Nephron (organoid): ENCODE data around the gene CENPU.

Source experiments
- H3K27ac Mint-ChIP-seq, 3 experiments: 2 replicates each; pipeline ENCODE4 v1.8.0; 2020; ENCODE audit warnings: mixed read lengths in 3 of 3, mild to moderate bottlenecking in 2 of 3, moderate library complexity in 1 of 3
- H3K27me3 Mint-ChIP-seq: 2 replicates; pipeline ENCODE4 v1.8.0; 2021; ENCODE audit warnings: low read depth, mild to moderate bottlenecking, moderate library complexity, mixed read lengths
- H3K36me3 Mint-ChIP-seq: 2 replicates; pipeline ENCODE4 v1.8.0; 2020; ENCODE audit warnings: low read depth, mixed read lengths
- H3K4me1 Mint-ChIP-seq: 2 replicates; pipeline ENCODE4 v1.8.0; 2020; ENCODE audit warnings: mixed read lengths
- H3K4me3 Mint-ChIP-seq, 3 experiments: 2 replicates each; pipeline ENCODE4 v1.8.0; 2020; ENCODE audit warnings: mild to moderate bottlenecking in 3 of 3, mixed read lengths in 3 of 3, moderate library complexity in 2 of 3
- H3K9me3 Mint-ChIP-seq: 2 replicates; pipeline ENCODE4 v1.8.0; 2020; ENCODE audit warnings: mixed read lengths
- CTCF ChIP-seq, 3 experiments: fragments of 200-600 bp; sonication (generic); IDR thresholded peaks; one replicate each; pipeline ENCODE4 v1.5.0; 2021; ENCODE audit warnings: antibody characterized with exemption in 3 of 3; ENCODE audit not compliant: unreplicated experiment in 3 of 3

Gene CENPU

GRCh38 chr4:184715526-184715925 is 18.4 kb downstream of the CENPU start:
- Mint-ChIP-seq H3K36me3 (peaks cover 57% of the 10 kb centered on the region), H3K27me3 (no peaks in the 10 kb centered on the region), H3K9me3 (peaks cover 5% of the 10 kb centered on the region), H3K4me1 (peaks cover 6% of the 10 kb centered on the region), H3K27ac (no peak overlapping the region), H3K4me3 (no peak overlapping the region)
- TF ChIP-seq CTCF (IDR thresholded peaks at IDR 0.05; ENCODE audit: unreplicated experiment in 3 of 3): no peak

GRCh38 chr4:184713887-184714286 is 20.0 kb downstream of the CENPU start:
- Mint-ChIP-seq H3K4me3 (no peak overlapping the region), H3K4me1 (peaks cover 6% of the 10 kb centered on the region), H3K9me3 (peaks cover 5% of the 10 kb centered on the region), H3K27me3 (no peaks in the 10 kb centered on the region), H3K27ac (no peak overlapping the region), H3K36me3 (peaks cover 58% of the 10 kb centered on the region)
- no peak for TF ChIP-seq CTCF (IDR thresholded peaks at IDR 0.05; ENCODE audit: unreplicated experiment in 3 of 3)

GRCh38 chr4:184712322-184712721 is 21.6 kb downstream of the CENPU start:
- H3K4me1 Mint-ChIP-seq: no peaks in the 10 kb centered on the region
- H3K9me3 Mint-ChIP-seq: peaks cover 6% of the 10 kb centered on the region
- no peak for TF ChIP-seq CTCF (IDR thresholded peaks at IDR 0.05; ENCODE audit: unreplicated experiment in 3 of 3)
- peaks cover 65% of the 10 kb centered on the region for H3K36me3 Mint-ChIP-seq
- no peaks in the 10 kb centered on the region for H3K27me3 Mint-ChIP-seq
- no peak overlapping the region for H3K4me3 Mint-ChIP-seq
- no peak overlapping the region for H3K27ac Mint-ChIP-seq

GRCh38 chr4:184706453-184706852 is 27.4 kb downstream of the CENPU start:
- no peaks in the 10 kb centered on the region for H3K4me1 Mint-ChIP-seq
- H3K27me3 Mint-ChIP-seq: no peaks in the 10 kb centered on the region
- no peak for TF ChIP-seq CTCF (IDR thresholded peaks at IDR 0.05; ENCODE audit: unreplicated experiment in 3 of 3)

GRCh38 chr4:184705692-184706091 is 28.2 kb downstream of the CENPU start:
- Mint-ChIP-seq H3K27ac (no peak overlapping the region), H3K4me3 (no peak overlapping the region), H3K36me3 (peaks cover 65% of the 10 kb centered on the region), H3K4me1 (no peaks in the 10 kb centered on the region), H3K27me3 (no peaks in the 10 kb centered on the region), H3K9me3 (peaks cover 6% of the 10 kb centered on the region)
- TF ChIP-seq CTCF (IDR thresholded peaks at IDR 0.05; ENCODE audit: unreplicated experiment in 3 of 3): no peak

More at GRCh38 chr4:184706453-184706852, 27.4 kb downstream of the CENPU start:
- no peak overlapping the region for H3K27ac Mint-ChIP-seq
- H3K4me3 Mint-ChIP-seq: no peak overlapping the region
- H3K9me3 Mint-ChIP-seq: peaks cover 6% of the 10 kb centered on the region
- peaks cover 64% of the 10 kb centered on the region for H3K36me3 Mint-ChIP-seq

GRCh38 chr4:184702114-184702513 is 31.8 kb downstream of the CENPU start:
- Mint-ChIP-seq H3K27me3 (no peaks in the 10 kb centered on the region), H3K4me1 (peaks cover 5% of the 10 kb centered on the region), H3K36me3 (peaks cover 41% of the 10 kb centered on the region), H3K9me3 (no peaks in the 10 kb centered on the region), H3K4me3 (no peak overlapping the region), H3K27ac (no peak overlapping the region)
- no peak for TF ChIP-seq CTCF (IDR thresholded peaks at IDR 0.05; ENCODE audit: unreplicated experiment in 3 of 3)
